HG03439 (cell line): ENCODE measurements around the gene FOXI2.

Experiments used
- ATAC-seq: cut with Tn5 transposase; IDR thresholded peaks from one replicate; pipeline ENCODE4 v1.9.1; 2021; ENCODE audit warnings: mild to moderate bottlenecking, moderate library complexity; ENCODE audit not compliant: unreplicated experiment

The FOXI2 gene

DNA sequence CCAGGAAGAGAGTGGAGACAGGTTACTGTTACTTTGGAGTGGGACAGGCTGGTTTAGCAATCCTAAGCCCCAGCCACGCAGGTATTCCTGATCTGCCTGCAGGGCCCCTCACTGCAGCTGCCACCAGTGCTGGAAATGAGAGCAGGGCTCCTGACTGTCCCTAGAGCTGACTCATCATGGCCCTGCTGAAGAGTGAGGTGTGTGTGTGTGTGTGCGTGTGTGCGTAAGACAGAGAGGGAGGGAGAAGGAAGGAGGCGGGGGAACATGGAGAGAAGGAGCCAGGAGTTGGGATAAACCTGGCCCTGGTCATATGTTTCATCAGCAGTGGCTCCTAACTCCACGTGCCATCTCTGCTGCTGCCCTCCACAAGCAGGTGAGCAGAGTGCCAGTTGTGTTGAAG, 3.6 kb downstream of the FOXI2 start:
- ATAC-seq = no peak

GRCh38 chr10:127743205-127743604, 6.2 kb downstream of the FOXI2 start:
- no peak for ATAC-seq

- no peak for ATAC-seq
These were observed 8.0 kb downstream of the FOXI2 start for GRCh38 chr10:127744956-127745355.

- ATAC-seq = no peak
These were observed 8.9 kb downstream of the FOXI2 start for GRCh38 chr10:127745861-127746260.

DNA sequence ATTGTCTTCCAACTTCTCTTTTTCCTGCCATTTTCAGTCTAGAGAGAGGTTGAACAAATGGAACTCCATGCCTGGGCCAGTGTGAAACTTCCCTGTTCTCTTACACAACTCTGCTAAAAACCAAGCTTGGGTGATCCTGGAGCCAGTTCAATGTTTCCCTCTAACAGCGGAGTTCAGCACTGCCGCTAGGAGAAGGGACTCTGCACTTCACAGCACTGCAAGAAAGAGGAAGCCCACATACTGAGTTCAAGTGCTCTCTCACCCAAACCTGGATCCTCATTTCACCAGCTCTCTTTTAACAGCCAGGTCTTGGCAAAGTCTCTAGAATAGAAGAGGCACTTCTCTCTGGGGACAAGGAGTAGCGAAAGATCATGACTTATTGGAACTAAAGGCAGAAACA, 18.8 kb downstream of the FOXI2 start:
- ATAC-seq = no peak

GRCh38 chr10:127756264-127756663, 19.3 kb downstream of the FOXI2 start:
- no peak for ATAC-seq

GRCh38 chr10:127757033-127757432, 20.0 kb downstream of the FOXI2 start:
- ATAC-seq = no peak

- no peak for ATAC-seq
These were observed 22.3 kb downstream of the FOXI2 start for GRCh38 chr10:127759276-127759675.

DNA sequence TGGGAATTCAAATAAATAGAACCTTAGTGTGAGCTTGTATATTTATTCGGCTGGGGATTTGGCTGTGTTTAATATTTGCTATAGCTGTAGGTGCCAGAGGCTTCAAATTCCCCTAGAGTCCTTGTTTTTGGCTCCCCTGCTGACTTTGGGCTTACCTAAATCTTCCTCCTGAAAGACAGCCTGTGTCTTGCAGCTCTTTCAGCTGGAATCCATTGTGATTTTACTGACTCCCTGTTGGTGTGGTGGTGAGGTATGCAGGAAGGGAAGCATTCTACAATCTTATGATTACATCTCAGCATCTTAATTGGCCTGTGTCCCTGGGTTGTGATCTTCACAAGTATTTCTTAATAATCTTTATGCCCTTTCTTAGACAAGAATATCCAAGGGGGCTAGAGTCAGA, 25.9 kb downstream of the FOXI2 start:
- ATAC-seq = no peak

DNA sequence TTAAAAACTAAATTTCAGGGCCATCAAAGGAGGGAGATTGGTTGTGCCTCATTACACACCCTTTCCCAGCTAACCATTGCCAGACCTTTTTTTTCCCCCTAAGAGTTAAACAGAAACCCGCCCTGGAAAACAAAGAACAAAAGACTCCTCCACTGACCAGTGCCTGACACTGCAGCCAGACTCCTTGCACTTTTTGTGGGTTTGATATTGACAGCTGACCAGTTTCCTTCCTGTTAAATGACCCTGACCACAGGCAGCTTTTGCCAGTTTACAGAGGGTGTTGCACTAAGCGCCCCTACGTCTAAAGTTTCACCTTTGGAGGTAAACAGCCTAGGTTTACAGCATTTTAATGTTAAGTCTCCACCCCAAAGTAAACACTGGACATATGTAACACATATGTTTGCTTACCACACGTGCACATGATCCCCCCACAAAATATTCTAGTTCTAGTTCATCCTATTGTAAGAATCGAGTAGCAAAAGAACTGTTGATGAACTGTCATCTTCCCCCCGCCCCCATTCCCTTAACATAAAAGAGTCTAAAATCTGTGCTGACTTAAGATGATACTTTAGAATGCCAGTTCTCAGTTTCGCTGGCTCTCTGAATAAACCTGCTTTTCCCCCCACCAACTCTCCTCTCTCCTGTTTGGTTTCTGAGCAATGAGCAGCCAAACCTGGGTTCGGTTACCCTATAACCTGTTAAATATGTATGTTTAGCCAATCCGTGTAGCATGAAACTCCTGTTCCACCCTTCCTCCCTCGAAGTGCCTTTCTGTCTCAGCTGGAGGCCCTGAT, 38.0 kb downstream of the FOXI2 start:
- no peak for ATAC-seq

DNA sequence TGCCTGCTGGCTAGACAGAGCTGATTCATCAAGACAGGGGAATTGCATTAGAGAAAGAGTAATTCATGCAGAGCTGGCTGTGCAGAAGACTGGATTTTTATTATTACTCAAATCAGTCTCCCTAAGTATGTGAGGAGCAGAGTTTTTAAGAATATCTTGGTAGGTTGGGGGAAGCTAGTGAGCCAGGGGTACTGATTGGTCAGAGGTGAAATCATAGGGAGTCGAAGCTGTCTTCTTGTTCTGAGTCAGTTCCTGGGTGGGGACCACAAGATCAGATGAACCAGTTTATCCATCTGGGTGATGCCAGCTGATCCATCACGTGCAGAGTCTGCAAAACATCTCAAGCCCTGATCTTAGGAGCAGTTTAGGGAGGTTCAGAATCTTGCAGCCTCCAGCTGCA, 39.8 kb downstream of the FOXI2 start:
- no peak for ATAC-seq

DNA sequence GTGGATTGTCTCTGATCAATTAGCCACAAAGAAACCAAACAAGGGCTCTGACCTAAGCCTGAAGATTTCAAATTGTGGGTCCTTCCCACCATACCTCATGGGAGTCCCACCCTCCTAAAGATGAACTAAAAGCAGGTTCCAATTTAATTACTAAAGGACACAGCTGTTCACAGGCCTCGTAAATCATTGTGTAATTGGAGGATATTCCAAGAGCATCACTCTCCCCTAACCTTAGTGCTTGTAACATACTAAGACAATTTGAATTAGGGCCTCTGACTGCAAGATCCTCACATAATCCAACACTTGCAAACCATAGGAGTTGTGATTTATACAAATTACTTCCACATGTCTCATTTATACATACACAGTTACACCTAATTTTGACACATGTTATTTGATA, 44.4 kb downstream of the FOXI2 start:
- no peak for ATAC-seq

- no peak for ATAC-seq
These were observed 50.9 kb downstream of the FOXI2 start for GRCh38 chr10:127787873-127788272.

- ATAC-seq = no peak
These were observed 53.2 kb downstream of the FOXI2 start for GRCh38 chr10:127790066-127790624.
